ENCODE measurements around the gene ALDOB. TPM values are rescaled to one million over a fixed set of nuclear protein-coding genes. Genes with fewer than 3 reads are reported as not detected.

The ALDOB gene
- total RNA-seq, 2 experiments from 2014 or later = not detected

- peak within 1 kb of the TSS; percentile 99 for H3K4me3 Mint-ChIP-seq
- ATAC-seq = peak; percentile 97
- no peaks in the 10 kb centered on the region for H3K27me3 Mint-ChIP-seq
- ChIA-PET CTCF (interaction anchor here (0.9 to 2.2 kb wide), 5 partner anchors 10 to 131 kb away, joined by 3 to 16 read pairs (median 4); no protein-coding TSS in a partner anchor), POLR2A (interaction anchor here (0.6 to 3.0 kb wide), 6 partner anchors 8 to 136 kb away, joined by 3 to 13 read pairs (median 6); partner anchors contain the start of gene RNF20)
- H3K36me3 Mint-ChIP-seq (ENCODE audit: low read depth) = peaks cover 76% of the 10 kb centered on the region
- TF ChIP-seq CTCF (IDR thresholded peaks at IDR 0.05) = no peak
- H3K4me1 Mint-ChIP-seq (ENCODE audit: low read depth) = peaks cover 65% of the 10 kb centered on the region
- intact Hi-C loops (cut with micrococcal nuclease) = loop anchor here (5.0 kb wide), 1 partner anchor 134 kb away; the partner anchor contains the start of gene RNF20
- peak within 1 kb of the TSS; percentile 100 for H3K27ac Mint-ChIP-seq
- H3K9me3 Mint-ChIP-seq = peaks cover 16% of the 10 kb centered on the region
- DNase-seq = peak; percentile 99
These were observed 37.3 kb downstream of the ALDOB start, which contains the start of the genes MRPL50 and ZNF189 for GRCh38 chr9:101398068-101398929. TSS of gene MRPL50 (minus strand) at chr9:101398618. CDS start at chr9:101398592, 26 bp downstream. TSS of gene ZNF189 (plus strand) at chr9:101398851. CDS start at chr9:101399157, 306 bp downstream.

DNA sequence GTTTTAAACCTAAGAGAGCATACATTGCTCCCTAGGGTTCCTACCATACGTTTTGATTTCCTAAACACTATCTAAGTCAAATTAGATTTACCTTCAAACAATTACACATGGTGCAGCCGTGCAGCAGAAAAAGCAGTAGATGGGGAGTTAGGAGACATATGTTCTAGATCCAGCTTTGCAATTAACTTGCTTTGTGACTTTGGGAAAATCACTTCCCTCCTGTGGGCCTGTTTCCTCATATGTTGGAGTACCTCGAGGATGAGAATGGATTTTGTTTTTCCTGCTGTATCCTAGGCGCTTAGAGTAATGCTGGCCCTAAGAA is 37.9 kb downstream of the ALDOB start:
- Mint-ChIP-seq H3K27me3 (no peaks in the 10 kb centered on the region), H3K27ac (peak overlapping the region; percentile 100), H3K4me3 (peak overlapping the region; percentile 99), H3K9me3 (peaks cover 17% of the 10 kb centered on the region), H3K36me3 (ENCODE audit: low read depth) (peaks cover 76% of the 10 kb centered on the region), H3K4me1 (ENCODE audit: low read depth) (peaks cover 65% of the 10 kb centered on the region)
- intact Hi-C loops (cut with micrococcal nuclease) = loop anchor here (5.0 kb wide), 1 partner anchor 135 kb away; the partner anchor contains the start of gene RNF20
- CTCF ChIA-PET = interaction anchor here (0.9 to 2.2 kb wide), 2 partner anchors 9 to 28 kb away, joined by 3 to 16 read pairs; no protein-coding TSS in a partner anchor
- no peak for TF ChIP-seq CTCF (IDR thresholded peaks at IDR 0.05)
- POLR2A ChIA-PET = interaction anchor here (0.6 to 3.0 kb wide), 6 partner anchors 9 to 136 kb away, joined by 3 to 13 read pairs (median 6); partner anchors contain the start of gene RNF20
- DNase-seq = no peak
- ATAC-seq = no peak

DNA sequence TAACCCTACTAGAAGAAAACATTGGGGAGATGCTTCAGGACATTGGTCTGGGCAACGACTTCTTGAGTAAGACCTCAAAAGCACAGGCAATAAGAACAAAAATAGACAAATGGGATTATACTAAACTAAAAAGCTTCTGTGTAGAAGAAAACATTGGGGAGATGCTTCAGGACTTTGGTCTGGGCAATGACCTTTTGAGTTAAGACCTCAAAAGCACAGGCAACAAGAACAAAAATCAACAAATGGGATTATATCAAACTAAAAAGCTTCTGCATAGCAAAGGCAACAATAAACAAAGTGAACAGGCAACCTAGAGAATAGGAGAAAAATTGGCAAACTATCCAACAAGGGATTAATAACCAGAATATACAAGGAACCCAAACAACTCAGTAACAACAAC is 40.9 kb downstream of the ALDOB start:
- Mint-ChIP-seq H3K9me3 (peaks cover 20% of the 10 kb centered on the region), H3K27me3 (no peaks in the 10 kb centered on the region), H3K4me1 (ENCODE audit: low read depth) (peaks cover 56% of the 10 kb centered on the region), H3K4me3 (no peak overlapping the region), H3K36me3 (ENCODE audit: low read depth) (peaks cover 75% of the 10 kb centered on the region), H3K27ac (no peak overlapping the region)
- ChIA-PET CTCF (no interaction called here), POLR2A (no interaction called here)
- intact Hi-C loops (cut with micrococcal nuclease) = loop anchor here (5.0 kb wide), 1 partner anchor 138 kb away; the partner anchor contains the start of gene RNF20
- no peak for DNase-seq
- no peak for TF ChIP-seq CTCF (IDR thresholded peaks at IDR 0.05)
- ATAC-seq = no peak

DNA sequence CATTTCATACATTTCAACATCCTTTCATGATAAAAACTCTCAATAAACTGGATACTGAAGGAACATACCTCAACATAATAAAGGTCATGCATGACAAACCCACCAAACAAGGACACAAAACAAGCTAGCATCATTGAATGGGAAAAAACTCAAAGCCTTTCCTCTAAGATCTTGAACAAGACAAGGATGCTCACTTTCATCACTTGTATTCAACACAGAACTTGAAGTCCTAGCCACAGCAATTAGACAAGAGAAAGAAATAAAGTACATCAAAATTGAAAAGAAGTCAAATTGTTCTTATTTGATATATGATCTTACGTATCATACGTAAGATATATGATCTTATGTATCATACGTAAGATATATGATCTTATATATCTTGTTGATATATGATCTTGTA is 42.4 kb downstream of the ALDOB start:
- intact Hi-C loops (cut with micrococcal nuclease) = no loop called here
- ATAC-seq (no peak), DNase-seq (no peak)
- Mint-ChIP-seq H3K27me3 (no peaks in the 10 kb centered on the region), H3K4me1 (ENCODE audit: low read depth) (peaks cover 56% of the 10 kb centered on the region), H3K9me3 (peaks cover 20% of the 10 kb centered on the region), H3K4me3 (no peak overlapping the region), H3K27ac (no peak overlapping the region), H3K36me3 (ENCODE audit: low read depth) (peaks cover 86% of the 10 kb centered on the region)
- TF ChIP-seq CTCF (IDR thresholded peaks at IDR 0.05) = no peak
- ChIA-PET POLR2A (no interaction called here), CTCF (no interaction called here)

Data from activated CD8-positive, alpha-beta T cell treated with anti-CD3 and anti-CD28 coated beads for 36 hours (primary cell).